ENCODE results near the gene KRT74.
A peak's percentile ranks its signal among the peaks of the same experiment; 100 is the strongest.

Gene KRT74

DNA sequence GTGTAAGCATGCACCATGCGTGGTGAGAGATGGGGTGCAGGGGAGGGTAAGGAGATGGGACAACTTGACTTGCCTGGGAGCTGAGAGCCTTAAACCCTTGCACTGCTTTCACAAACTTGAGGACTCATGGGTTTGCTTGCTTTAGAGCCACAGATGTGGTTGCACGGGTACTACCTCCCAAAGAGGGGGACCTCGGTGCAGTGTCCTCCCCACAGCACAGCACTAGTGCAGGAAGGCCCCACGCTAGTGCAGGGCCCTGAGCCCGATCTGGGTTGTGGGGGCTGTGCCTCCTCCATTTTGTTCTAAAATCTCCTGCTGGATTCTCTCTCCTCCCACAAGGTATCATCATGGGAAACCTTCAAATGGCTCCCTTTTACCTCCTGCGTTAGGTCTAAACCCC, 16.4 kb upstream of the KRT74 start:
- TF ChIP-seq, protein P1, sequence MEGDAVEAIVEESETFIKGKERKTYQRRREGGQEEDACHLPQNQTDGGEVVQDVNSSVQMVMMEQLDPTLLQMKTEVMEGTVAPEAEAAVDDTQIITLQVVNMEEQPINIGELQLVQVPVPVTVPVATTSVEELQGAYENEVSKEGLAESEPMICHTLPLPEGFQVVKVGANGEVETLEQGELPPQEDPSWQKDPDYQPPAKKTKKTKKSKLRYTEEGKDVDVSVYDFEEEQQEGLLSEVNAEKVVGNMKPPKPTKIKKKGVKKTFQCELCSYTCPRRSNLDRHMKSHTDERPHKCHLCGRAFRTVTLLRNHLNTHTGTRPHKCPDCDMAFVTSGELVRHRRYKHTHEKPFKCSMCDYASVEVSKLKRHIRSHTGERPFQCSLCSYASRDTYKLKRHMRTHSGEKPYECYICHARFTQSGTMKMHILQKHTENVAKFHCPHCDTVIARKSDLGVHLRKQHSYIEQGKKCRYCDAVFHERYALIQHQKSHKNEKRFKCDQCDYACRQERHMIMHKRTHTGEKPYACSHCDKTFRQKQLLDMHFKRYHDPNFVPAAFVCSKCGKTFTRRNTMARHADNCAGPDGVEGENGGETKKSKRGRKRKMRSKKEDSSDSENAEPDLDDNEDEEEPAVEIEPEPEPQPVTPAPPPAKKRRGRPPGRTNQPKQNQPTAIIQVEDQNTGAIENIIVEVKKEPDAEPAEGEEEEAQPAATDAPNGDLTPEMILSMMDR (IDR thresholded peaks at IDR 0.05; ENCODE audit: low read depth, low read length), result no peak
- no peak overlapping the region for H3K27ac ChIP-seq
- DNase-seq, result no peak
- H3K9me3 ChIP-seq (ENCODE audit: severe bottlenecking), result peaks cover 11% of the 10 kb centered on the region
- no peak overlapping the region for H3K4me3 ChIP-seq (ENCODE audit: low read depth, low read length)
- H3K27me3 ChIP-seq (ENCODE audit: insufficient read depth, low read depth, severe bottlenecking), result peaks cover 78% of the 10 kb centered on the region
- H3K36me3 ChIP-seq, result no peaks in the 10 kb centered on the region

DNA sequence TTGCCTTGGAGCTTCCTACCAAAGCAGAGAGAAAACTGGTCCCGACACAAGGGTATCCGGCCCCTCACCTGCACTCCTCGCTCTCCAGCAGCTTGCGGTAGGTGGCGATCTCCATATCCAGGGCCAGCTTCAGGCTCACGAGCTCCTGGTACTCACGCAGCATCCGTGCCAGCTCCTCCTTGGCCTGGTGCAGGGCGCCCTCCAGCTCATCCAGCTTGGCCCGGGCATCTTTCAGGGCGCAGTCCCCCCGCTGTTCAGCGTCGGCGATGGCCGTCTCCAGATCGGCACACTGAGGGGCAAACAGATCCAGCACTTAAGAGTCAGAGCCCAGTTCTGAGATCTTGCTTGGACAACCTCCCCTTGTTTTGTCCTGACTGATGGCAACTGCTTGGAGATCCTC, 13.9 kb upstream of the KRT74 start:
- DNase-seq, result no peak
- TF ChIP-seq, protein P1 (IDR thresholded peaks at IDR 0.05; ENCODE audit: low read depth, low read length), result no peak
- Histone ChIP-seq H3K36me3 (no peaks in the 10 kb centered on the region), H3K9me3 (ENCODE audit: severe bottlenecking) (peaks cover 6% of the 10 kb centered on the region), H3K4me3 (ENCODE audit: low read depth, low read length) (no peak overlapping the region), H3K27ac (no peak overlapping the region), H3K27me3 (ENCODE audit: insufficient read depth, low read depth, severe bottlenecking) (peaks cover 89% of the 10 kb centered on the region)

DNA sequence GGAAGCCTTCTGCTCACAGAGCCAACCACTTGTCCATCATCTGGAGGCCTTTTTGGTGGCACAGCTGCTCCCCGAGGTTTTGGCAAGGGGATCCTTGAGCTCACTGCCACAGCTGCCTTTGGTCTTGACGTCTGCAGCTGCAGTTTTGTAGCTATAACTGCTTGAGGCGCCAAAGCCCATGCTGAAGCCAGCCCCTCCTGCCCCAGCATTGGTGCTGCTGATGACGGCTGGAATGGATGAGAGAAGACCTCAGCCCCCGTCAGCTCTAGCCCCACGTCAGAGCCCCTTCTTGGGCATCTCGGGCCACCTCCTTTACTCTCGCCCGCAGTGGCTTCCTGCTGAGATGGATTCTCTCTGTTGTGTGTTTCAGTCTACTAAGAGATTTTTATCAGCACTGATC, 12.3 kb upstream of the KRT74 start:
- Histone ChIP-seq H3K9me3 (ENCODE audit: severe bottlenecking) (peaks cover 4% of the 10 kb centered on the region), H3K27ac (no peak overlapping the region), H3K36me3 (no peaks in the 10 kb centered on the region), H3K4me3 (ENCODE audit: low read depth, low read length) (no peak overlapping the region), H3K27me3 (ENCODE audit: insufficient read depth, low read depth, severe bottlenecking) (peaks cover 94% of the 10 kb centered on the region)
- no peak for DNase-seq
- TF ChIP-seq, protein P1 (IDR thresholded peaks at IDR 0.05; ENCODE audit: low read depth, low read length), result no peak

DNA sequence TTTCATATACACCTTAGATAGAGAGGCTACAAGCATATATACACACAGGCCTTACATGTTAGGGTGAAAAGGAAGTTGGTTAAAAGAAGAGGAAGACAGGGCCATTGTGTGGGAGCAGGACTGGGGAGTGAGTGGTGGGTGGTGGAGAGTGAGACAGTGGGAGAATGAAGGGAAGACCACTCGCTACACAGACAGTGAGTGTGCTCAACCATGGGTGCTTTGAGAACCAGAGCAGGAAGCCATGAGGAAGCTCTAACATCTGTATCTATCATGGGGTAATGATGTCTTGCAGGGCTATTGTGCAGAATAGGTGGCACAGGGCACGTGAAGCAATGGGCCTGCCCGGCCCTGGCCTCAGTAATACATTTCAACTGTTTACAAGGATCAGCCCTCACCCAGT, 11.4 kb upstream of the KRT74 start:
- Histone ChIP-seq H3K4me3 (ENCODE audit: low read depth, low read length) (no peak overlapping the region), H3K36me3 (no peaks in the 10 kb centered on the region), H3K27me3 (ENCODE audit: insufficient read depth, low read depth, severe bottlenecking) (peaks cover 94% of the 10 kb centered on the region), H3K9me3 (ENCODE audit: severe bottlenecking) (no peaks in the 10 kb centered on the region), H3K27ac (no peak overlapping the region)
- TF ChIP-seq, protein P1 (IDR thresholded peaks at IDR 0.05; ENCODE audit: low read depth, low read length), result no peak
- no peak for DNase-seq

DNA sequence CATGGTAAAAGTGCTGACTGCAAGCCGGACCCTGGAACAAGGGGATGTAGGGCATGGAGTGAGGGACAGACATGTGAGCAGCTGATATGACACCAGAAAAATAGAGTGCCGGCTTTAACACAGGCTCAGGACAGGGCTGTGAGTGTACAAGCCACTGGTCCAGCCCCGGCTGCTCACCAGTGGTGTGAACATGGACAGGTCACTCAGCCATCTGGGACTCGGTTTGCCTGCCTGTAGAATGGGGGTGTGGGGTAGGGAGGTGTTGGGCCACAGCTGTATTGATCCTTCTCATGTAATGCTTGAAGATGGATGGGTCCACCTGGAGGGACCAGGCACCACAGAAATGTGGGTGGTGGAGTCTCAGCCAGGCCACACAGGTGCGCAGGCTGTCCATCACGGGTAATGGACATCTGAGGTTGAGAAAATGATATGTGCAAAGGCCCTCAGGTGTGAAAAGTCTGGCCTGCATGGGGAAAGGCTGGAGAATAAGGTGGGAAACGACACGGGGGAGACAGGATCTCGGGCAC, 10.6 kb upstream of the KRT74 start:
- no peak overlapping the region for H3K27ac ChIP-seq
- TF ChIP-seq, protein P1 (IDR thresholded peaks at IDR 0.05; ENCODE audit: low read depth, low read length), result no peak
- no peaks in the 10 kb centered on the region for H3K9me3 ChIP-seq (ENCODE audit: severe bottlenecking)
- H3K27me3 ChIP-seq (ENCODE audit: insufficient read depth, low read depth, severe bottlenecking), result peaks cover 97% of the 10 kb centered on the region
- no peaks in the 10 kb centered on the region for H3K36me3 ChIP-seq
- no peak overlapping the region for H3K4me3 ChIP-seq (ENCODE audit: low read depth, low read length)
- no peak for DNase-seq

DNA sequence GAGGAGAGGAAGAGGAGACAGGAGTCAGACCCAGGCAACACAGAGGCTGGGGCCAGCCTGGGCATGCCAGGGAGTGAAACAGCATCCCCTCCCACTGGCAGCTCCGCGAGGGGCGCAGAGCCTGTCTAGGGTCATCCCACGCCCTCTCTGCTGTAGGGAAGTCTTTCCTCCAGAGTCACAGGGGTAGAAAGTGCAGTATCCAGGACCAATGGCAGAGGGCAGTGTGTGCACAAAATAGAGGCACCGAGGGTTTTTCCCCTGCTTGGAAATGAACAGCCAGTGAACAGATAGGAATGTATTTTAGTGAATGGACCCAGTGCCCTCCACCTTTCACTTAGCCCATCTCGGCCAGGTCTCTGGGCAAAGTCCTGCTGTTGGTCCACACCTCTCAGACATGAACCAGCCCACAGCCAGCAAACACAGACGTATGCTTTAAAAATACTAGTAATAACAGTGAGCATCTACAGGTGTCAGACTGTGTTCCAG, 9.4 kb upstream of the KRT74 start:
- Histone ChIP-seq H3K27ac (no peak overlapping the region), H3K27me3 (ENCODE audit: insufficient read depth, low read depth, severe bottlenecking) (peaks cover 96% of the 10 kb centered on the region), H3K4me3 (ENCODE audit: low read depth, low read length) (no peak overlapping the region), H3K9me3 (ENCODE audit: severe bottlenecking) (no peaks in the 10 kb centered on the region), H3K36me3 (no peaks in the 10 kb centered on the region)
- TF ChIP-seq, protein P1 (IDR thresholded peaks at IDR 0.05; ENCODE audit: low read depth, low read length), result peak; percentile 63
- peak; percentile 24 for DNase-seq

Data from WERI-Rb-1 (cell line).